Measurements from ENCODE around the gene NEBL. TPM values are rescaled to one million over a fixed set of nuclear protein-coding genes. Genes with fewer than 3 reads are reported as not detected.
A peak's percentile ranks its signal among the peaks of the same experiment; 100 is the strongest.

NEBL gene
- polyA plus RNA-seq, 1 donor: 0.96 TPM

DNA sequence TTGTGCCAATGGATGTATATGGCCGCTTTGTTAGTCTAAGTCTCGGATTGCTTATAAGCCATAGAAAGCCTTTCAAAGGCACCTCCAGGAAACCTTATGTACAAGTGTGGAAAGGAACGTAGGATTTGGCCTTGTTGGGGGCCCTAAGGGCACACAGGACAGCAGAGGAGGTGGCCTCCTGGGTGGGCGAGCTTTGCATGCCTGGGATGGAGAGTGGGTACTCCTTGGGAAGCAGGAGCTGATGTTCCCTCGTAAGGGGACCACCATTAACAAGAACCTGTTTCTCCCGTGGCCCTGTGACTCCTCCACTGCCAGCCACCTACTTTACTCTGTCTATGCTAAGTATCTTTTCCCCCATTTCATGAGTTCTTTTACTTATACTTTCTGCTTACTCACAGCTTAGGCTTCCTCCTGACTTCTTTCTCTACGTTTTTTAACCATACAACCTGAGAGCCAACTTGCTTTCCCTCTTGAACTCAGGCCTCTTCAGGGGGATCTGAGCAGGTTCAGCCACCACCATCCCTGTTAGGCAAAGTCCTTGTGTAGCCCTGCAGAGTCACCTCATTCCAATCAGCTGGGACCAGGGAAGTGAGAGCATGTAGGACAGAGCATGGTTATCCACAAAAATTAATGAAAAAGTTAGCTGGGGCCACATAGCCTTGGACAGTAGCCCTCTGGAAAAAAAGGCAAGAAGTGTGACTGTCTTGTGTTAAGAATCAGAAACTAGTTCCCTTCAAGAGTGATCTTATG lies 118.9 kb downstream of the NEBL start:
- DNase-seq (ENCODE audit: low read depth): no peak

DNA sequence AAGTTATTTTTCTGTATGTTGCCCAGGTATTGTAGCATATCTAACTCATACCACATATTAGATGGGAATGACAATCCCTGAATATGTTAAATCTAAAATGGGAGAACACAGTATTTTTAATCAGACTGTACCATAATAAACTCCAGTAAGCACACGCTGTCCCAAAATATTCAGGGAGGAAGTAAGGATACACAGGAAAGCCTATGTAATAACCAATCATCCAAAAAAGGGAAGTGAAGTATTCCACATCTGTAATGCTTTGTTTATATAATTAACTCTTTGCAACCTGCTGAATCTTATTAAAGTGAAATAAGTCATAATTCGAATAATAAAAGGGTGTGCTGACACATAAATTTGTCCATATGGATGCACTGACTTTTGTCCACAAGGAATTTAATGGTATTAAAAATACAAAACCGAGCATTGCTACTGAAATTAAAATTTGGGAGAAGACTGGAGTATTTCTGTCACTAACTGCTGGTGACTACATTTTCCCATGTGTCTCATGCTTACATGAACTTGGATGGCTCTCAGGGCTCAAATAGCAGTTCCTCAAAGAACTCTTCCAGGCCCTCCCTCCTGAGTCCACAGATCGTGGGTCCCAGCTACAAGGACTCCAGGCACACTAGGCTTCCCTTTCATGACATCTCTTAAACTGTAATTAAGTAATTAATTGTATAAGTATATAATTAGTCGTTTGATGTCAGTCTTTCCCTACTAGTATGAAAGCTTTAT lies 120.6 kb downstream of the NEBL start:
- DNase-seq (ENCODE audit: low read depth): no peak

DNA sequence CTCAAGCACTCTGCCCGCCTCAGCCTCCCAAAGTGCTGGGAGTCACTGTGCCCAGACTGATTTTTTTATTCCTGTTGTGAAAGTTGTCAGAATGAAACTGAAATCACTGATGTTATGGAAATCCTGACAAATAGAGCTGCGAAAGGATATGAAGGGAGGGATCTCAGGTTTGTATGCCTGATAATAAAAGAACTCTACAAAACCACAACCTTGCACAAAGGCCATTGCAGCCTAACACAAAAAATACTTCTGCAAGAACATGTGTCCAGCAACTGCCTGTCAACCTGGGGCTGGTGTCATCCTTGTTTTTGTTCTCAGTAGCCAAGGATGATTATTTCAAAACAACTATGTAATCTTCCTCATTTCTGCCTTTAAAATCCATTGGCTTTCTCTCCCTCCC lies 126.1 kb downstream of the NEBL start:
- no peak for DNase-seq (ENCODE audit: low read depth)

DNA sequence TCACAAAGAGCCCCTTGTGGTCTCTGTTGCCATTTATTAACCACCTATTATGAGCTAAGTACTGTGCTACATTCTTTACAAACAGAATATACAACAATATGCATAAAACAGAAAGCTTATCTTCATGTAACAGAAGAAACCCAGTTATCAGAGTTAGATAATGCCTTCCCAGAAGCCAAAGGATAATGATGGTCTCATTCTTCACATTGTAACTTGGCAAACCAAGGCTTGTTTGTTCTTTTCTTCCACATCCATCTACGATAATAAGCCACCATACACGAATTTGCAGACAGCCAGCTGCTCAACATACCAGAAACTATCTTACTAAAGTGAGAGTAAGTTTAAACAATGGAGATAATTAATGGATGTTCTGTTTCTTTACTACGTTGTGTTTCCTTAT lies 127.6 kb downstream of the NEBL start:
- no peak for DNase-seq (ENCODE audit: low read depth)

GRCh38 chr10:20768843-20769242 lies 128.3 kb downstream of the NEBL start:
- DNase-seq (ENCODE audit: low read depth): peak; percentile 40

DNA sequence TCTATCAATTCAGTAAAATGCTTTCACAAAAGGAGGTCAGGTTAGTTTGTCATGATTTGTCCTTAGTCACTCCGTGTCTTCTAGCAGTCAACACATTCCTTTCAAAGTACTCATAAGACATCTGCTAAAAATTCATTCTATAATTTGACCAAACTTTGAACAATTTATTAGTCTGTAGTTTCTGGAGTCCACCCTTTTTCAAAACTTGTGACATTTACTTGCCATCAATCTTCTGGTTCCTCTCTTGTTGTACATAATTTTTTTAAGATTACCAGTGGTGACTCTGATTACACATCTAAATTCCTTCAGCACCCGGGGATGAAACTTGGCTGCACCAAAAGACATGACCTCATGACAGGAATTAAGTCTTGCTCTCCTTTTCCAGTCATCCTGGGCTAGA lies 130.1 kb downstream of the NEBL start:
- peak; percentile 46 for DNase-seq (ENCODE audit: low read depth)

DNA sequence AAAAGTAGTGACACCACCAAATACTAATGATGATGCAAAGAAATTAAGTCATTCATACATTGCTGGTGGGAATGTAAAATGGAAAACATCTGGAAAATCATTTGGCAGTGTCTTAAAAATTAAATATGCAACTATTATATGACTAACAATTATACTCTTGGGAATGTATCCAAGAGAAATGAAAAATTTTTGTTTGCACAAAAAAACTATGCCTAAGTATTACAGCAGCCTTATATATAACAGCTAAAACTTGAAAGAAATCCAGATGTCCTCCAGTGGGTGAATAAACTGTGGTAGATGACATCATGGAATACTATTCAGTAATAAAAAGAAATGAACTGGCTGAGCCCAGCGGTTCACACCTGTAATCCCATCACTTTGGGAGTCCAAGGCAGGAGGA lies 132.0 kb downstream of the NEBL start:
- no peak for DNase-seq (ENCODE audit: low read depth)

GRCh38 chr10:20760460-20760859 lies 136.7 kb downstream of the NEBL start:
- no peak for DNase-seq (ENCODE audit: low read depth)

DNA sequence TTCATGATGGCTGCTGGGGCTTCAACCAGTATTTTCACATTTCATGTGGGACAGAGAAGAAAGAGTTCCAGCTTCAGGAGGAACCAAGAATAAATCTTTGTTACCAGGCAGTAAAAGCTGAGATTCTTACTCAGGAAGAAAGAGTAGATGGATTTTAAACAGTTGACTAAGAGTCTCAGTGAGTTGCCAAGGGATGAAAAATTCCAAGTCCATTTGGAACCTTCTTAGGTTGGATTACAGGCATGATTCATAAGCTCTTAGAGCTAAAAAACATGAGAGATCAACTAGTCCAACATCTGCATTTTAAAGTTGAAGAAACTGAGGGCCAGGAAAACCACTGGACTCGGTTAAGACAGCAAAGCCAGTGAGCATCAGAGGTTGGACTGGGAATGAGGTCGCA lies 148.6 kb downstream of the NEBL start:
- no peak for DNase-seq (ENCODE audit: low read depth)

- DNase-seq (ENCODE audit: low read depth): no peak
Observed at GRCh38 chr10:20747782-20748181, 149.3 kb downstream of the NEBL start.

GRCh38 chr10:20746856-20747255 lies 150.3 kb downstream of the NEBL start:
- DNase-seq (ENCODE audit: low read depth): no peak

DNA sequence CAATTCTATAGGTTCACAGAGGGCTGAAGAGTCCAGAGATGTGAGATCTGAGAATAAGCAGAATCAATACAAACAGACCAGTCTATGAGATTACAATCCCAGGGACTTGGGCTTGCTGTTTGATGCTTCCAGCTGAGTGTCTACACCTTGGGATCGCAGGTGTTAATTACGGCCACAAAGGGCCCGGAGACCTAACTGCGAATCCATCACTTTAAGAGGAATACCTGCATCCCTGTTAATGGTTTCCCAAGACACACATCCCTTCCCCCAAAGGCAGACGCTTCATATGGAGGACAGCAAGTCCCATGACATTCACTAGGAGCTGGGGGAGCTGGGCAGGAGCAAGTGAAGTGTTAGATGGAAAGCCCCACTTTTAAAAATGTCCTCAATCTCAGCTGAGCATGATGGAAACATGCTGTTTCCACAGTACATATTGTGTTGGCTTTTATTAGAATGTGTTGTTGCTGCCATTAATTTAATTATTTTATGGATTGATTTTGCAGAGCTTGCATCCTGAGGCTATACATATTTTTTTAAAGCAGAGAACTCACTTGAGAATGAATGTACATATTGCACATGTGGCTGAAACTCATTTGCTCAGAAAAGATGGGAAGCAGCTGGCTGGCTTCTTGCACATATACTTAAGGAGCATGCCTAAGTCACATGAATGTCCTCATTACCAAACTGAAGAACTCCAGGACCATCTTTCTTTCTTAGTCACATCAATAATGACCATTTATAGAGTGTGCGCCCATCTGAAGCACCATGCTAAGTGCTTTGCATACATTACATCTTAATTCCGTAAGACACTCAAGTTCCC lies 151.3 kb downstream of the NEBL start:
- DNase-seq (ENCODE audit: low read depth): no peak

- DNase-seq (ENCODE audit: low read depth): no peak
Observed at GRCh38 chr10:20744821-20745220, 152.3 kb downstream of the NEBL start.

GRCh38 chr10:20743942-20744341 lies 153.2 kb downstream of the NEBL start:
- no peak for DNase-seq (ENCODE audit: low read depth)

DNA sequence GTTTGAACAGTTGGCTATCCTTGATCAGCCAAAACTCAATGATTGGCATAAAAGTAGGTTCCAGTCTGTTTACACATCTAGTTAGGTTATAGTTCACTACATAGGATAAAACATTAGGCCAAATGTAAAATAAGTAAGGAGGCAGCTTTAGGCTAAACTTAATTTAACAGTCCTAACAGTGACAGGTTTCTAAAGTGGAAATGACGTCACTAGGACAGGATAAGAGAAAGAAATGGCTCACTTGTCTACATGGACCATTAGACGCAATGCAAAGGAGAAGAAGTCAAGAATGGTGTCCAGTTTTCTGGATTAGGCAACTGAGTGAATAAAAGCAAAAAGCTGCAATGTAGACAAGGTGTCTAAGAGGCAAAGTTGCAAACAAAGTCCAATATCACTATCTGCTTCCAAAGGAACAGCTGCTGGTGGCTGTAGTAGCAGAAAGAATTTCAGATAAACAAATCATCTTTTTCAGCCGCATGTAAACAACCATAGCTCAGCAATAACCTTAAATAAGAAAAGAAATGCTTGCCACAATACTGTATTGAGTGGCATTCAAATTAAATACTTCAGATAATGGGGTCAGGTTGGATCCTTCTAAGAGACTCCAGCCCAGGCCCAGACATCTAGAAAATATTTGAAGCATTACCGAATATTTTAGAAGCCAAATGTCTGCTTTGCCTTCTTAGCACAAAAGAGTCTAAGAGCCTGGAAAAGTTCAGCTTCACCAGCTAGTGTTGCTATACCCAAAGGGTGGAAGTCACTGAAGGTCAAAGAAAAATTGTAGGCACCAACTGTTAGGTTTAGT lies 154.2 kb downstream of the NEBL start:
- DNase-seq (ENCODE audit: low read depth): no peak

DNA sequence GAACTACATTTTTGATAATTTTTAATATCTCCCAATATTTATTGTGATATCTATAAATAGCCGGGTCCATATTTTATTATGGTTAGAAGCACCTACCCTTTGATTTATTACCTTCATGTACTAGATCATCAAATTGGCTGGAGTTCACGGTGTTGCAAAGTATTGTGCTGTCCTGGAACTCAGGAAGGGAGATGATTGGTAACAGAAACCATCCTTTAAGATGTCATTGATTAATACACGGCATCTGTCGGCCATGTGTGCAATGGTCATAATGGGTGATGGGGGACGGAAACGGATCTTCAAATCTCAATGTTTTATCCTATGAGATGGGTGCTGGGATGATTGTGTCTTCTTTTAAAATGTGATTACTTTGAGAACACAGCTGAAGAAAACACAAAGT lies 157.0 kb downstream of the NEBL start:
- DNase-seq (ENCODE audit: low read depth): no peak

DNA sequence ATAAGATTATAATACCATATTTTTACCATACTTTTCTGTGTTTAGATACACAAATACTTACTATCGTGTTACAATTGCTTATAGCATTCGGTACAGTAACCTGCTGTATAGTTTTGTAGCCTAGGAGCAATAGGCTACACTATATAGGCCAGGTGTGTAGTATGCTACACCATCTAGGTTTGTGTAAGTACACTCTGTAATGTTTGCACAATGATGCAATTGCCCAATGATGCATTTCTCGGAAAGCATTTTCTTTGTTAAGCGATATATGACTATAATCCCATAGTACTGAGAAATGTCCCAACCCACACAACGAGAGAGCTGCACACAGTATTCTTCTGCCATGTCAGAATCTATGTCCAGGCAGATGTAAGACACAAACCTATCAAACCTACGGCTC lies 160.0 kb downstream of the NEBL start:
- no peak for DNase-seq (ENCODE audit: low read depth)
